CD4-positive, alpha-beta T cell treated with Interleukin-6 at 100 ng/mL for 8 hours (primary cell): ENCODE results near the gene LTBP4.
"Not testable (repeated sequence)": the region's sequence is repeated elsewhere in the genome, so short reads cannot be mapped to it uniquely, and the experiment has no call there.

Experiments used
- DNase-seq: peaks from one replicate; pipeline ENCODE4 v3.0.0-alpha.2; 2020; ENCODE audit warnings: mixed read lengths, low spot score

LTBP4 gene

DNA sequence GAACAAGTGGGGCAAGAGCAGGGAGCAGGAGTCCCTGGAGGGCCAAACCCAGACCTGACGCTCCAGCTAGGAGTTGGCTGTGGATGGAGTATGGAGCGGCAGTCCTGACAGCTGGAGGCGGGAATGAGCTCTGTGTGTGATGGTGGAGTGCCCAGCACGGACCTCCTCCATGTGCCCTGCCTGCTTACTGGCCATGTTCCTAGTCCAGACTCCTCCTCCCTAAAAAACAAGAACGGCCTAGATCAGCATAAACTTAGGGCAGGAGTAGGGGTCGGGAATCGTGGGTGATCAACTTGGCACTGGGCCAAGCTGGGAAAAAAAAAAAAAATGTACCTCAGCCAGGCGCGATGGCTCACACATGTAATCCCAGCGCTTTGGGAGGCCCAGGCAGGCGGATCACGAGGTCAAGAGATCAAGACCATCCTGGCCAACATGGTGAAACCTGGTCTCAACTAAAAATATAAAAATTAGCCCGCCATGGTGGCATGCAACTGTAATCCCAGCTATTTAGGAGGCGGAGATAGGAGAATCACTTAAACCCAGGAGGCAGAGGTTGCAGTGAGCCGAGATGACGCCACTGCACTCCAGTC is 29.5 kb downstream of the LTBP4 start:
- DNase-seq, result no peak

DNA sequence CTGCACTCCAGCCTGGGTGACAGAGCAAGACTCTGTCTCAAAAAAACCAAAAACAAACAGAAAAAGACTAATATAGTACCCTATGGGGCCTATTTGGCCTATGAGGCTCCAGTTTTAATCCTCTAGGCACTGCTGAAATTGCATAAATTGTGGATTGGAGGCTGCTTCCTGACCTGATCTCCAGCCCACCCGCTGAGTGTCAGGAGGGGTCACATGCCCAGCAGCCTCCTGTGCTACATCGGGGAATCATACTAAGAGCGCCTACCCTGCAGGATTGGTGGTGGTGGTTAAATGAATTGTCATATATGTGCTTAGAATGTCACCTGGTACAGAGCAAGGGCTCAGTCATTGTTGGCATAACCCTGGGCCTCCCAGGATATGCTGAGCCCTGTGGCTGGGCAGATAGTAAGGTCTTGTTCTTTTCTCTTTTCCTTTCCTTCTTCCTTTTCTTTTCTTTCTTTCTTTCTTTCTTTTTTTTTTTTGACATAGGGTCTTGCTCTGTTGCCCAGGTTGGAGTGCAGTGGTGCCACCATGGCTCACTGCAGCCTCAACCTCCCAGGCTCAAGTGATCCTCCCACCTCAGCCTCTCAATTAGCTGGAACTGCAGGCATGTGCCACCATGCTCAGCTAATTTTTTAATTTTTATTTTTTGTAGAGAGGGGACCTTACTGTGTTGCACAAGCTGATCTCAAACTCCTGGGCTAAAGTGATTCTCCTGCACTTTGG is 31.3 kb downstream of the LTBP4 start:
- no peak for DNase-seq

DNA sequence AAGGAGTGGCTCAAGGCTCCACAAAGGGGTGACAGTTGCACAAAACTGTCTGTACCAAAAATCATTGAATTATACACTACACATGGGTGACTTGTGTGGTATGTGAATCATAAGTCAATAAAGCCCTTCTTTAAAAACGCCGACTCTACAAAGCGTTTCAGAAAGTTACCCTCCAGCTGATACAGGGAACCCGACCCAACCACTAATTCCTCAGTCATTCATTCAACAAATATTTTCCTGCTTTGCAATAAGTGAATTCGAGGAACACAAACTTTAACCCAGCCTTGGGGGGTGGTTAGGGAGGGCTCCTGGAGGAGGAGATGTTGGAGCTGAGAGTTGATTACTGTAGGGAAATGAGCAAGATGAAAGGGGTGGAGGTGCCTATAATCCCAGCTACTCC is 32.0 kb downstream of the LTBP4 start:
- no peak for DNase-seq

DNA sequence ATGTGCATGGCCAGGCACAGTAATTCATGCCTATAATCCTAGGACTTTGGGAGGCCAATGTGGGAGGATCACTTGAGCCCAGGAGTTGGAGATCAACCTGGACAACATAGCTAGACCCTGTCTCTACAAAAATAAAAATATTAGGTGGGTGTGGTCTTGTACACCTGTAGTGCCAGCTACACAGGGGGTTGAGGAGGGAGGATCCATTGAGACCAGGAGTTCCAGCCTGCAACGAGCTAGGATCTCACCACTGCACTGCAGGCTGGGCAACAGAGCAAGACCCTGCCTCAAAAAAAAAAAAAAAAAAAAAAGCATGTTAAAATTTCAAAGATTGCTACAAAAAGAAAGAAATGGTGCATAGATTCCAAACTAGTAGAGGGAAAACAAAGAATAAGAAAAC is 37.2 kb downstream of the LTBP4 start:
- no peak for DNase-seq

DNA sequence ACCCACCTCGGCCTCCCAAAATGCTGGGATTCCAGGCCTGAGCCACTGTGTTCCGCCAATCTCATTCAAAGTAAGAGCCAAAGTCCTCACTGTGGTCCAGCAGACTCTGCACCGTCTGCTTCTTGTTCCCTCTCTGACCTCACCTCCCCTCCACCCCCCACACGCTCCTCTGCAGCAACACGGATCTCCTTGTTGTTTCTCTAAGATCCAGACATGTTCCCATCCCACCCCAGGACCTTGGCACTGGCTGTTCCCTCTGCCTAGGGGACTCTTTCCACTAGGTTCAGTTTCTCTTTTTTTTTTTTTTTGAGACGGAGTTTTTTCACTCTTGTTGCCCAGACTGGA is 38.4 kb downstream of the LTBP4 start:
- DNase-seq, result no peak

DNA sequence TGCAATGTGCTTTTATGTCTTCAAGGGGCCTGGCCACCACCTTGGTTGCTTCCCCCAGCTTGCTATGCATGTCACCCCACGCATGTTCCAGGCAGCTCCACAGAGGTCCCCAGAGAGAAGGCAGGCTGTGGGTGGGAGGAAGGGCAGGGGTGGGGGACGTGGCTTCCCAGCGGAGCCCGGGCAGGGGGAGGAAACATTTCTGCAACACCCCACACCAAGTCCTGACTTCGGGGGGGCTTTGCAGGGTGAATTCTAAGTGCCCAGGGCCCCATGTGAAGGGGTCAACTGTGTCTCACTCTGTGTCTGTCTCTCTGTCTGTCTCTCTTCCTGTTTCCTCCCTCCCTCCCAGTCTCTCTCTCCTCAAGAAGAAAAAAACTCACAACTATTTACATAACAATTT is 39.6 kb downstream of the LTBP4 start:
- DNase-seq, result no peak

DNA sequence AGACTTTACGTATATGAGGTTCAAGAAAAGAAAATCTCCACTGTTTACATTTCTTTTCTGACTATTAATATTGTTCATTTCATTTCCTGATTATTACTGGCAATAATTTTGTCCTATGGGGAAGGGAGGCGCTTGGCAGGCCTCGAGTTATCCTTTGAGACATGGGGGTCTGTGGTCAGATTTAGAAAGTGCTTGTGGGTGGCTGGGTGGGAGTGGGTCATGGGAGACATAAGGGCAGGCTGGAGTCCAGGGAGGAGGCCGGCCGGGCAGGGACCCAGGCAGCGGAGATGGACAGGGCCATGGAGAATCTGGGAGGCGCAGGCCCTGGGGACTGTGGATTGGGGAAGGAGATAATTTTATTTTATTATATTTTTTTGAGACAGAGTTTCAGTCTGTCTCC is 40.1 kb downstream of the LTBP4 start:
- DNase-seq, result no peak

DNA sequence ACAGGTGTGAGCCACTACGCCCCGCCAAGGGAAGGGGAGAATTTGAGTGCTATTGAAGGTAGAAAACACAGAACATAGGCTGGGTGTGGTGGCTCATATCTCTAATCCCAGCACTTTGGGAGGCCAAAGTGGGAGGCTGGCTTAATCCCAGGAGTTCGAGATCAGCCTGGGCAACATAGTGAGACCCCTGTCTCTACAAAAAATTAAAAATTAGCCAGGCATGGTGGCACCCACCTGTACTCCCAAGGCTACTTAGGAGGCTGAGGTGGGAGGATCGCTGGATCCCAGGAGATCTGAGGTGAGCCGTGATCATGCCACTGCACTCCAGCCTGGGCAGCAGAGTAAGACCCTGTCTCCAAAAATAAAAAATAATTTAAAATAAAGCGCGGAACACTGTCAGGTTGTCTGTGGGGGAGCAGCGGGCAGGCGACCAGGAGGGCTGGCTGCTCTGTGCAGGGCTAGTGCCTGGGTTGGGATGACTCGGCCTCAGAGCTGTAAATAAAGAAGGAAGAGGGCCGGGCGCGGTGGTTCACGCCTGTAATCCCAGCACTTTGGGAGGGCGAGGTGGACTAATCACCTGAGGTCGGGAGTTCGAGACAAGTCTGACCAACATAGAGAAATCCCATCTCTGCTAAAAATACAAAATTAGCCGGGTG is 41.0 kb downstream of the LTBP4 start:
- no peak for DNase-seq

DNA sequence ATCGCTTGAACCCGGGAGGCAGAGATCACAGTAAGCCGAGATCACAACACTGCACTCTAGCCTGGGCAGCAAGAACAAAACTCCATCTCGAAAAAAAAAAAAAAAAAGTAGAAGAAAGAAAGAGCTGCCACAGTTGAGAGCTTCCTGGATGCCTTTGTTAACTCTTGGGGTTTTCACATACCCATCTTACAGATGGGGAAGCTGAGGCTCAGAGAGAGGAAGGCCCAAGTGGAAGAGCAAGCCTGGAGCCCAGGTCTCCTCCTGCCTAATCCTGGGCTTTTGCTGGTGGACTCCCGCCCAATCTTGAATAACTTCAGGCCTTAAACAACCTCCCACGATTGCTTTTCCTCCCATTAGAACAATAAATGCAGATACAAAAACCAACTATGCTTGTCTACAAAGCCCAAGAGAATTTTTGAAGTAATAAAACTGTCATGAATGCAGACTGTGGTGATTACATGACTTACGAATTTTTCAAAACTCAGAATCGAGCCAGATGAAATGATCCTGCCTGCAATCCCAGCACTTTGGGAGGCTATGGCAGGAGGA is 41.7 kb downstream of the LTBP4 start:
- no peak for DNase-seq

DNA sequence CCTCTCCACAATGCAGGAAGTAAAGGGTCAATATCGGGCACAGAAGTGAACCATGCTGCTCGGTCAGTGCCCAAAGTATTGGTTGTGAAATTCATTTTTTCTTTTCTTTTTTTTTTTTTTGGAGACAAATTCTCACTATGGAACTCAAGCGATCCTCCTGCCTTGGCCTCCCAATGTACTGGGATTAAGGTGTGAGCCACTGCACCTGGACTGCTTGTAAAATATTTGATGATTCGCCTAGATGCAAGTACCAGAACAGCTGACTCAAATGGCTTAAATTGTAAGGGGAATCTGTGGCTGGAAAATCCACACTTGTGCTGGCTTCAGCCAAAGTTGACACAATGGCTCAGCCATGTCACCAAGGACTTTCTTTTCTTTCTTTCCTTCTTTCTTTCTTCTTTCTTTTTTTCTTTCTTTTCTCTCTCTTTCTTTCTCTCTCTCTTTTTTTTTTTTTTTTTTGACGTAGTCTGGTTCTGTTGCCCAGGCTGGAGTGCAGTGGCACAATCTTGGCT is 45.6 kb downstream of the LTBP4 start:
- no peak for DNase-seq

DNA sequence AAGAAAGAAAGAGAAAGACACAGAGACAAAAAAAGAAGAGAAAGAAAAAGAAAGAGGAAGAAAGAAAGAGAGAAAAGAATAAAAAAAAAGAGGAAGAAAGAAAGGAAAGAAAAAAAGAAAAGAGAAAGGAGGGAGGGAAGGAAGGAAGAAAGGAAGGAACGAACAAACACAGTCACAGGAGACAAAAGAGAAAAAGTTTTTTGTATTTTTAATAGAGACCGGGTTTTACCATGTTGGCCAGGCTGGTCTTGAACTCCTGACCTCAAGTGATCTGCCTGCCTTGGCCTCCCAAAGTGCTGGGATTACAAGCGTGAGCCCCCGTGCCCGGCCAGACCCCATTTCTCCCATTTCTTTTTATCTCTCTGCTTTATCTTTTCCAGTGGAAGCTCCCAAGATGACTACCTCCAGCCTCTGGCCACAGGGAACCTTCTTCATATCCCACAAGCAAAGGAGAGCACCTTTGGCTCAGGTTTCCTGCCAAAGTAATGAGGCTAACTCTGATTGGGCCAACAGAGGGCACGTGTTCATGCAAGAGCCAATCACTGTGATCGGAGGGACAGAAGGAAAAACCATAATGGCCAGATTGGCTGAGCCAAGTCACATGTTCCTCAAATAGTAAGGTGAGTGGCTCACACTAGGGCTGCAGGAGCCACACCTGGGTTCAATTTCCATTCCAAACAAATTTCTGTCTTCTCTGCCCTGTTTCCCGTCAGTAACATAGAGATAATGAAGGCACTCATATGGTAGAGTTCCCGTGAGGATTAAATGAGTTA is 48.9 kb downstream of the LTBP4 start:
- not testable (repeated sequence) for DNase-seq

DNA sequence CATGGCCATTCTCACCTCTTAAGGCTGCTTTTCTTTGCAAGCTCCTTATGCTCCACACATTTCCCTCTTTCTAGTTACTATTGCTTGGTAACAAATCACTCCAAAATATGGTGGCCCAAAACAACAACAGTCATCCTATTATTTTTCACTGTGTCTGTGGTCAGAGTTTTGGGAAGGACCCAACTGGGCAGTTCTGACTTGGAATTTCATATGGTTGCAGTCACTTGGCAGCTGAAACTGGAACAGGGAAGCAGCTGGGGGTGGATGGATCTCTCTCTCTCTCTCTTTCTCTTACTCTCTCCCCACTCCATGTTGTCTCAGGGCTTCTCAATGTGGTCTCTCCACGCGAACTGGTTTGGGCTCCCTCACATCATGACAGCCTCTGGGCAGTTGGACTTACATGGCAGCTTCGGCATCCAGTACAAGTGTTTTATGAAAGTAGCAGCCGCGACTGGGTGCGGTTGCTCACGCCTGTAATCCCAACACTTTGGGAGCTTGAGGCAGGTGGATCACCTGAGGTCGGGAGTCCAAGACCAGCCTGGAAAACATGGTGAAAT is 49.7 kb downstream of the LTBP4 start:
- DNase-seq, result no peak

DNA sequence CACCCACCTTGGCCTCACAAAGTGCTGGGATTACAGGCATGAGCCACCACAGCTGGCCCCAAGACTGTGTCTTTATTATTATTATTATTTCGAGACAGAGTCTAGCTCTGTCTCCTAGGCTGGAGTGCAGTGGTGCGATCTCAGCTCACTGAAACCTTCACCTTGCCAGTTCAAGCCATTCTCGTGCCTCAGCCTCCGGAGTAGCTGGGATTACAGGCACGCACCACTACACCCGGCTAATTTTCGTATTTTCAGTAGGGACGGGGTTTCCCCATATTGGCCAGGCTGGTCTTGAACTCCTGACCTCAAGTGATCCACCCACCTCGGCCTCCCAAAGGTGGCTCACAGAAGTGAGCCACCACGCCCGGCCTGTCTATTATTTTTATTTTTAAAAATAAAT is 51.1 kb downstream of the LTBP4 start:
- DNase-seq, result not testable (repeated sequence)

DNA sequence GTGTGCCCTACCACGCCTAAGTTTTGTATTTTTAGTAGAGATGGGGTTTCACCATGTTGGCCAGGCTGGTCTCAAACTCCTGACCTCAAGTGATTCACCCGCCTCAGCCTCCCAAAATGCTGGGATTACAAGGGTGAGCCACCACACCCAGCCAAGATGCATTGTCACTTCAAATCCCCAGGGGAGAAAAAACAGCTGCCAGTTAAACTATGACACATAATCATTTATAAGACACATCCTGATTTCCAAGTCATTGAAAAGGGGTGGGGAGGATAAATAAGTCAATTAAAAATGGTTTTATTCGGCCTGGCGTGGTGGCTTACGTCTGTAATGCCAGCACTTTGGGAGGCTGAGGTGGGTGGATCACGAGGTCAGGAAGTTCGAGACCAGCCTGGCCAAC is 54.5 kb downstream of the LTBP4 start:
- not testable (repeated sequence) for DNase-seq

DNA sequence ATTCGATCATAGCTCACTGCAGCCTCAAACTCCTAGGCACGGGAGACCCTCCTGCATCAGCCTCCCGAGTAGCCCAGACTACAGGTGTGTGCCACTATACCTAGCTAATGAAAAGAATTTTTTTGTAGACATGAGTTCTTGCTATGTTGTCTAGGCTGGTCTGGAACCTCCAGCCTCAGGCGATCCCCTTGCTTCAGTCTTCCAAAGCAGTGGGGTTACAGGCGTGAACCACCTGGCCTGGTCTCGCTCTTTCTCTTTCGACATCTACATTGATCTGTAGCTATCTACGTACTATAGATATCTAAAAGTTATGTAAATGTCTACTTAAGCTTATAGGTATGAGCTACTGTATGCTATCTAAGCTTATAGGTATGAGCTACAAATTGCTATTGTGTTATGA is 56.9 kb downstream of the LTBP4 start:
- no peak for DNase-seq

DNA sequence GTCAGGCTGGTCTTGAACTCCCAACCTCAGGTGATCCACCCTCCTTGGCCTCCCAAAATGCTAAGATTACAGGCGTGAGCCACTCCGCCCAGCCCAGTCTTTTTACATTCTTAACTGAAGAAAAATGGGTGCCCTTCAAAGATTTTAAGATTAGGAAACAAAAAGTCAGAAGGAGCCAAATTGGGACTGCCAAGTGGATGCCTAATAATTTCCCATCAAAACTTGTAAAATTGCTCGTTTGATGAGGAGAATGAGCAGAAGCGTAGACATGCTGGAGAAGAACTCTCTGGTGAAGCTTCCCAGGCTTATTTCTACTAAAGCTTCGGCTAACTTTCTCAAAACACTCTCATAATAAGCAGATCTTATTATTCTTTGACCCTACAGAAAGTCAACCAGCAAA is 57.9 kb downstream of the LTBP4 start:
- no peak for DNase-seq

DNA sequence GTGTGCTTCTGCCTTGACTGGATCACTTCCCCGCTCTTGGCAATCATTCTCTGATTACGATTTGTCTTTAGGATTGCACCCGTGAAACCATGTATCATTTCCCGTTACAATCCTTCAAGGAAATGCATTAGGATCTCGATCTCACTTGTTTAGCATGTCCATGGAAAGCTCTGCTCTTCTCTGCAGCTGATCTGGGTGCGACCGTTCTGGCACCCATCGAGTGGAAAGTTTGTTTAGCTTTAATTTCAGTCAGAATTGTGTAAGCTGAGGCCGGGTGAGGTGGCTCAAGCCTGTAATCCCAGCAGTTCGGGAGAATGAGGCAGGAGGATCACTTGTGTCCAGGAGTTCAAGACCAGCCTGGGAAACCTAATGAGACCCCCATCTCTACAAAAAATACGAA is 58.4 kb downstream of the LTBP4 start:
- DNase-seq, result no peak

DNA sequence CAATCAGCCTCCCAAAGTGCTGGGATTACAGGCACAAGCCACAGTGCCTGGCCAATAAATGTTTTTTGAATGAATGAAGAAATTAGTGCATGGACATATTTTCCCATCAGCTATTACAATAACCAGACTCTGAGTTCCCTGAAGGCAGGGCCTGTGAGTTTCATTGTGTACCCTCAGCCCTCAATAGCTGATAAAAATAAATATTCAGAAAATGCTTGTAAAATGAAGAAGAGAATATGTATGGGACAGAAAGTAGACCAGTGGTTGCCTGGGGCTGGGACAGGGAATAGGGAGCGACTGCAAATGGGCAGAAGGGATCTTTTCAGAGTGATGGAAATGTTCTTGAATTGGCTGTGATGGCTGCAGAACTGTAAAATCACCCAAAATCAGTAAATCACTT is 60.4 kb downstream of the LTBP4 start:
- DNase-seq, result no peak

DNA sequence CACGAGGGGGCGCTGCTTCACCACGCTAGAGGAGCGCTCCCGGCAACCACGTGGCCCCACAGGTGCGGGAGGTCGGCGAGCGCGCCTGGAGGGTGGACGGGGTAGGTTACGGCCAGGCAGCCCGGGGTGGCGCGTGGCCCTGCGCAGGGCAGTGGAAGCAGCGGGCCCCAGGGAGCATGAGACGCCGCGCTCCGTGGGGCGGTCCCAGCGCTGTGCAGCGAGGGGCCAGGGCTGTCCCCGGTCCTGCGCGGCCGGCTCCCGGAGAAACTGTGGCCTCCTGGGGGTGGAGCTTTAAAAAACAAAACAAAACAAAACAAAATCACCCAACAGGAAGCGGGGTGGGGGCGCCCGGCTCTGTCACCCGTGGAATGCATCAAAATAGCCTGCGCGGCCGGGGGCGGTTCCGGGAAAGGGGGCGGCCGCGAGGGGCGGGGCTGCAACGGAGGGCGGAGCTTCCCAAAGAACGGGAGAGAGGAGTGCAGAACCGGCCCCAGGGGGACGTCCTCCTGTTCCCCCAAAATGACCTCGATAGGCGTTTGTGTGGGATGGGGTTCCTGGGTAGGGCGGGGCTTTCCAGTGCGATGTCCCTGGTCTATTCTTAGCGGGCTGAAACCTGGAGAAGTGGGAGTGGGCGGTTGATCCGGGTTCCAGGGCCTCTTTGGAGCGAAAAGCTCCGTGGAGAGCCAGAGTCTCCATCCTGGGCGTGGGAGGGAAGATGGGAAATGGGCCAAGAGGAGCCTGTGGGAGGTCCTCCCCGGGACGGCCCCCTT is 61.9 kb downstream of the LTBP4 start:
- peak; percentile 90 for DNase-seq

DNA sequence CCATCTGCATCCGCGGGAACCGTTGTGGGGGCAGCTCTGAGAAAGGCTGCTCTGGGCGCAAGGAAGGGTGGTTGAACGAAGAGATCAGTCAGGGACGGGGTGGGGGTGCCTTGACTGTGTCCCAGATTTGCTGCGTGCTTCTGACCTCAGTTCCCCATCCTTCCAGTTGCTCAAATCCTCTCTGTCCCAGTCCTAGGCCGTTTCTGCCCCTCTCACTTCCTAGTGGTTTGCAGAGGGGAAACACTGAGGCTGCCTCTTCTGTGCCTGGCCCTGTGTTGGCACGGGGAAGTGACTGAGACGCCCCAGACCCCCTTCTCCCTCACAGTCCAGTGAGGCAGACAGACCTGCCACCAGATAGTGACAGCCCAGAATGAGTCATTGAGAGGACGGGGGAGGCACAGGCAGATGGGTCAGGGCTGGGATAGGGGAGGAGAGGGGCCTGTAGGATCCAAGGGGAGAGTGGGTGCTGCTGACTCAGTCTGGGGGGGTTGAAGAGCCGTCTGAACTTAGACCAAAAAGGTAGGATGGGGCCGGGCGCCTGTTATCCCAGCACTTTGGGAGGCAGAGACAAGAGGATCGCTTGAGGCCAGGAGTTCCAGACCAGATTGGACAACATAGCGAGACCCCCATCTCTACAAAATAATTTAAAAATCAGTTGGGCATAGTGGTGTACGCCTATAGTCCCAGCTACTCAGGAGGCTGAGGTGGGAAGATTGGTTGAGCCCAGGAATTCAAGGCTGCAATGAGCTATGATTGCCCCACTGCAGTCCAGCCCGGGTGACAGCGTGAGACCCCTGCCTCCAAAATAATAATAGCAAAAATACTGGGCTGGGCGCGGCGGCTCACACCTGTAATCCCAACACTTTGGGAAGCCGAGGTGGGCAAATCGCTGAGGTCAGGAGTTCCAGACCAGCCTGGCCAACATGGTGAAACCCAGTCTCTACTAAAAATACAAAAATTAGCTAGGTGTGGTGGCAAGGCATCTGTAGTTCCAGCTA is 62.8 kb downstream of the LTBP4 start:
- no peak for DNase-seq
